Upper lobe of left lung (tissue), 4 donors: ENCODE measurements around the gene OR9Q2.

Source experiments
- EP300 ChIP-seq, 4 donors: sonication (generic); formaldehyde crosslinking; IDR thresholded peaks; one replicate each; pipeline ENCODE4 v1.5.1; 2017; ENCODE audit warnings: antibody characterized with exemption in 4 of 4, control low read depth in 2 of 4
- POLR2A ChIP-seq, 4 donors: fragments of 450-650 bp; IDR thresholded peaks; one replicate each; pipeline ENCODE4 v1.5.1; 2016 to 2017; ENCODE audit warnings: antibody characterized with exemption in 4 of 4, mild to moderate bottlenecking in 2 of 4
- TF ChIP-seq, protein P1 (sequence below), 6 experiments: fragments of 450-650 bp in 4 of 6; fragments of 200-600 bp in 2 of 6; sonication (generic) in 2 of 6; IDR thresholded peaks; one replicate each; pipeline ENCODE4 v1.5.1; 2016 to 2019; ENCODE audit warnings: antibody characterized with exemption in 6 of 6

DNA sequence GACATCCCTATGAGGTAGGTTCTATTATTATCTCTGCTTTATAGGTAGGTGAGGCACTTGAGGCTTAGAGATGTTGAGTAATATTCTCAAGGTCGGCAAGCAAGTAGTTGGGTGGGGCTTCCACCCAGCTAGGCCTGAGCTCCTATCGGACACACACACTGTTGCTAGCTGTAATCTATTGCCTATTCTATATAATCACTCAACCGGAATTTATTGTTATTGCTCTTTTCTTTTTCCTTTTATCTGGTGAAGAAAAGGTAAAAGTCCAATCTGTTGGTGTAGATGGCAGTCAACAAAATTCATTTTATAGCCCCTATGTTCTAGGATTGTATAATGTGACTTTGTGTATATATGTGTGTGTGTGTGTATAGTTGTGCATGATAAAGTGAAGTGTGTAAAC lies 3.4 kb downstream of the OR9Q2 start:
- TF ChIP-seq POLR2A (IDR thresholded peaks at IDR 0.05) (no peak), EP300 (IDR thresholded peaks at IDR 0.05) (no peak)
- TF ChIP-seq, protein P1, sequence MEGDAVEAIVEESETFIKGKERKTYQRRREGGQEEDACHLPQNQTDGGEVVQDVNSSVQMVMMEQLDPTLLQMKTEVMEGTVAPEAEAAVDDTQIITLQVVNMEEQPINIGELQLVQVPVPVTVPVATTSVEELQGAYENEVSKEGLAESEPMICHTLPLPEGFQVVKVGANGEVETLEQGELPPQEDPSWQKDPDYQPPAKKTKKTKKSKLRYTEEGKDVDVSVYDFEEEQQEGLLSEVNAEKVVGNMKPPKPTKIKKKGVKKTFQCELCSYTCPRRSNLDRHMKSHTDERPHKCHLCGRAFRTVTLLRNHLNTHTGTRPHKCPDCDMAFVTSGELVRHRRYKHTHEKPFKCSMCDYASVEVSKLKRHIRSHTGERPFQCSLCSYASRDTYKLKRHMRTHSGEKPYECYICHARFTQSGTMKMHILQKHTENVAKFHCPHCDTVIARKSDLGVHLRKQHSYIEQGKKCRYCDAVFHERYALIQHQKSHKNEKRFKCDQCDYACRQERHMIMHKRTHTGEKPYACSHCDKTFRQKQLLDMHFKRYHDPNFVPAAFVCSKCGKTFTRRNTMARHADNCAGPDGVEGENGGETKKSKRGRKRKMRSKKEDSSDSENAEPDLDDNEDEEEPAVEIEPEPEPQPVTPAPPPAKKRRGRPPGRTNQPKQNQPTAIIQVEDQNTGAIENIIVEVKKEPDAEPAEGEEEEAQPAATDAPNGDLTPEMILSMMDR (IDR thresholded peaks at IDR 0.05) = no peak
